Medulla oblongata (tissue), 1 donor: ENCODE measurements around the gene CDH8.

Source experiments
- DNase-seq: peaks from one replicate; pipeline ENCODE4 v3.0.0-alpha.2; 2015; ENCODE audit errors: extremely low spot score

The CDH8 gene

GRCh38 chr16:62036101-62036801, at the start of gene CDH8:
Gene CDH8 (minus strand): TSS chr16:62036438. CDS start chr16:62021403, 15,035 bp downstream.
- no peak for DNase-seq

- no peak for DNase-seq
Measured at GRCh38 chr16:62079236-62079635, 43.0 kb upstream of the CDH8 start.

GRCh38 chr16:62077998-62078397, 41.8 kb upstream of the CDH8 start:
- peak; percentile 20 for DNase-seq

- no peak for DNase-seq
Measured at GRCh38 chr16:62076886-62077285, 40.6 kb upstream of the CDH8 start.

- no peak for DNase-seq
Measured at GRCh38 chr16:62068747-62069146, 32.5 kb upstream of the CDH8 start.

GRCh38 chr16:62067981-62068380, 31.7 kb upstream of the CDH8 start:
- DNase-seq, result no peak

GRCh38 chr16:62067182-62067581, 30.9 kb upstream of the CDH8 start:
- DNase-seq, result no peak

- DNase-seq, result no peak
Measured at GRCh38 chr16:62066747-62067146, 30.5 kb upstream of the CDH8 start.

GRCh38 chr16:62064173-62064572, 27.9 kb upstream of the CDH8 start:
- no peak for DNase-seq

GRCh38 chr16:62060089-62060488, 23.9 kb upstream of the CDH8 start:
- peak; percentile 44 for DNase-seq

GRCh38 chr16:62059527-62059926, 23.3 kb upstream of the CDH8 start:
- no peak for DNase-seq

GRCh38 chr16:62058412-62058811, 22.2 kb upstream of the CDH8 start:
- DNase-seq, result no peak

- no peak for DNase-seq
Measured at GRCh38 chr16:62051942-62052341, 15.7 kb upstream of the CDH8 start.

- DNase-seq, result no peak
Measured at GRCh38 chr16:62050793-62051192, 14.6 kb upstream of the CDH8 start.

- no peak for DNase-seq
Measured at GRCh38 chr16:62046801-62047200, 10.6 kb upstream of the CDH8 start.

GRCh38 chr16:62041401-62041800, 5.2 kb upstream of the CDH8 start:
- DNase-seq, result peak; percentile 88

GRCh38 chr16:62038646-62039045, 2.4 kb upstream of the CDH8 start:
- no peak for DNase-seq

GRCh38 chr16:62038225-62038624, 2.0 kb upstream of the CDH8 start:
- no peak for DNase-seq

- DNase-seq, result no peak
Measured at GRCh38 chr16:62036802-62037135, 531 bp upstream of the CDH8 start.

- no peak for DNase-seq
Measured at GRCh38 chr16:62035115-62036092, 834 bp downstream of the CDH8 start.

- DNase-seq, result peak; percentile 41
Measured at GRCh38 chr16:62034231-62035114, 1.8 kb downstream of the CDH8 start.

GRCh38 chr16:62033065-62033464, 3.2 kb downstream of the CDH8 start:
- no peak for DNase-seq
